CD14-positive monocyte (primary cell): ENCODE data around the gene TMEM53. TPM values are rescaled to one million over a fixed set of nuclear protein-coding genes. Genes with fewer than 3 reads are reported as not detected.

Experiments used
- DNase-seq, 3 donors: peaks; one replicate each; pipeline ENCODE4 v3.0.0-alpha.2; 2011 to 2022
- H2AFZ ChIP-seq: 2 replicates; pipeline ENCODE4 v1.6.0; 2012; ENCODE audit warnings: mild to moderate bottlenecking, low read depth, low read length, inconsistent platforms; ENCODE audit not compliant: insufficient read depth, poor library complexity, severe bottlenecking
- H3K27ac ChIP-seq, 2 donors: 1 replicate in 1 of 2; 2 replicates in 1 of 2; pipeline ENCODE4 v1.5.1; 2012 to 2013; ENCODE audit warnings: low read length in 2 of 2, control low read depth in 1 of 2, inconsistent platforms in 1 of 2, low read depth in 1 of 2, mild to moderate bottlenecking in 1 of 2
- H3K27me3 ChIP-seq, 2 donors: one replicate each; pipeline versions ENCODE4 v1.6.0 to v1.6.1; 2011 to 2013; ENCODE audit warnings: low read length in 2 of 2; ENCODE audit not compliant: control insufficient read depth in 2 of 2, insufficient read depth in 2 of 2
- H3K36me3 ChIP-seq, 2 donors: replicated peaks in 1 of 2; 1 replicate in 1 of 2; 2 replicates in 1 of 2; pipeline versions ENCODE4 v1.5.1 to v1.6.1; 2012 to 2013; ENCODE audit warnings: low read length in 2 of 2, control low read depth in 1 of 2, inconsistent platforms in 1 of 2, mild to moderate bottlenecking in 1 of 2; ENCODE audit not compliant: insufficient read depth in 2 of 2, control insufficient read depth in 1 of 2
- H3K4me1 ChIP-seq, 2 donors: 1 replicate in 1 of 2; 2 replicates in 1 of 2; pipeline versions ENCODE4 v1.5.1 to v1.6.1; 2012 to 2013; ENCODE audit warnings: low read length in 2 of 2, control low read depth in 1 of 2, inconsistent platforms in 1 of 2, mild to moderate bottlenecking in 1 of 2, moderate library complexity in 1 of 2; ENCODE audit not compliant: insufficient read depth in 2 of 2, control insufficient read depth in 1 of 2
- H3K4me2 ChIP-seq: replicated peaks from 2 replicates; pipeline ENCODE3; 2012; ENCODE audit warnings: low read length, moderate library complexity, mild to moderate bottlenecking; ENCODE audit not compliant: poor library complexity, severe bottlenecking; ENCODE audit errors: extremely low read depth
- H3K4me3 ChIP-seq, 3 experiments: fragments of 200-600 bp in 1 of 3; sonication (generic) in 1 of 3; replicated peaks in 1 of 3; 1 replicate in 2 of 3; 2 replicates in 1 of 3; pipeline ENCODE4 v1.5.1; 2011 to 2013; ENCODE audit warnings: low read length in 3 of 3, mild to moderate bottlenecking in 3 of 3, control low read depth in 2 of 3, low read depth in 2 of 3, inconsistent platforms in 1 of 3, moderate library complexity in 1 of 3
- H3K79me2 ChIP-seq: 2 replicates; pipeline ENCODE4 v1.6.0; 2012; ENCODE audit warnings: mild to moderate bottlenecking, control low read depth, inconsistent platforms, low read length, moderate library complexity; ENCODE audit not compliant: insufficient read depth
- H3K9ac ChIP-seq: 2 replicates; pipeline ENCODE4 v1.6.0; 2017; ENCODE audit warnings: low read length, mild to moderate bottlenecking; ENCODE audit not compliant: insufficient read depth, poor library complexity, severe bottlenecking
- H3K9me3 ChIP-seq, 2 donors: replicated peaks in 1 of 2; 1 replicate in 1 of 2; 2 replicates in 1 of 2; pipeline versions ENCODE4 v1.5.1 to v1.6.1; 2012 to 2013; ENCODE audit warnings: low read length in 2 of 2, control low read depth in 1 of 2; ENCODE audit not compliant: control insufficient read depth in 1 of 2, insufficient read depth in 1 of 2
- H4K20me1 ChIP-seq: 2 replicates; pipeline ENCODE4 v1.6.0; 2012; ENCODE audit warnings: mild to moderate bottlenecking, low read length, control low read depth, moderate library complexity; ENCODE audit not compliant: insufficient read depth
- H3K27ac Mint-ChIP-seq, 7 donors: one replicate each; pipeline ENCODE4 v1.8.0; 2020; ENCODE audit warnings: mild to moderate bottlenecking in 7 of 7, mixed read lengths in 7 of 7, moderate library complexity in 6 of 7, inconsistent platforms in 2 of 7
- H3K27me3 Mint-ChIP-seq, 3 donors: one replicate each; pipeline ENCODE4 v1.8.0; 2021 to 2022; ENCODE audit warnings: low read depth in 3 of 3, mild to moderate bottlenecking in 3 of 3, mixed read lengths in 3 of 3, moderate library complexity in 3 of 3, inconsistent platforms in 1 of 3
- H3K36me3 Mint-ChIP-seq, 2 donors: one replicate each; pipeline ENCODE4 v1.8.0; 2020; ENCODE audit warnings: mixed read lengths in 2 of 2, inconsistent platforms in 1 of 2, mild to moderate bottlenecking in 1 of 2
- H3K4me1 Mint-ChIP-seq: one replicate; pipeline ENCODE4 v1.8.0; 2020; ENCODE audit warnings: mild to moderate bottlenecking, mixed read lengths
- H3K4me3 Mint-ChIP-seq, 2 donors: one replicate each; pipeline ENCODE4 v1.8.0; 2020; ENCODE audit warnings: mild to moderate bottlenecking in 2 of 2, mixed read lengths in 2 of 2, moderate library complexity in 1 of 2
- H3K9me3 Mint-ChIP-seq, 7 donors: one replicate each; pipeline ENCODE4 v1.8.0; 2020 to 2022; ENCODE audit warnings: mixed read lengths in 7 of 7, mild to moderate bottlenecking in 6 of 7, moderate library complexity in 6 of 7, inconsistent platforms in 2 of 7
- CTCF ChIP-seq: fragments of 200-600 bp; IDR thresholded peaks from one replicate; pipeline ENCODE4 v1.8.0; 2022; ENCODE audit warnings: antibody characterized with exemption, mild to moderate bottlenecking
- WGBS: methylation state at CpG from one replicate; pipeline ENCODE4 v1.1.5; 2013; ENCODE audit warnings: missing lambda C conversion rate; ENCODE audit not compliant: insufficient coverage; 5-methylcytosine and 5-hydroxymethylcytosine counted together
- intact Hi-C, 2 donors: fragments of 100-400 bp; cut with micrococcal nuclease; formaldehyde crosslinking; loops; one replicate each; pipeline versions ENCODE4 v1.15.0 to v1.15.1; 2023
- polyA plus RNA-seq, 3 donors: library from polyadenylated mRNA; depleted of rRNA in 1 of 3; unstranded in 2 of 3; stranded (reverse) in 1 of 3; fragments of 300-500 nt in 2 of 3; fragments of >200 nt in 1 of 3; fragmentation: Illumina TruSeq in 2 of 3; gene quantifications; 1 replicate in 2 of 3; 2 replicates in 1 of 3; pipeline ENCODE4 v1.2.3, GENCODE V29; 2012 to 2021

TMEM53 gene
- polyA plus RNA-seq, 3 donors, result 4.8 to 8.8 (median 8.6) TPM

DNA sequence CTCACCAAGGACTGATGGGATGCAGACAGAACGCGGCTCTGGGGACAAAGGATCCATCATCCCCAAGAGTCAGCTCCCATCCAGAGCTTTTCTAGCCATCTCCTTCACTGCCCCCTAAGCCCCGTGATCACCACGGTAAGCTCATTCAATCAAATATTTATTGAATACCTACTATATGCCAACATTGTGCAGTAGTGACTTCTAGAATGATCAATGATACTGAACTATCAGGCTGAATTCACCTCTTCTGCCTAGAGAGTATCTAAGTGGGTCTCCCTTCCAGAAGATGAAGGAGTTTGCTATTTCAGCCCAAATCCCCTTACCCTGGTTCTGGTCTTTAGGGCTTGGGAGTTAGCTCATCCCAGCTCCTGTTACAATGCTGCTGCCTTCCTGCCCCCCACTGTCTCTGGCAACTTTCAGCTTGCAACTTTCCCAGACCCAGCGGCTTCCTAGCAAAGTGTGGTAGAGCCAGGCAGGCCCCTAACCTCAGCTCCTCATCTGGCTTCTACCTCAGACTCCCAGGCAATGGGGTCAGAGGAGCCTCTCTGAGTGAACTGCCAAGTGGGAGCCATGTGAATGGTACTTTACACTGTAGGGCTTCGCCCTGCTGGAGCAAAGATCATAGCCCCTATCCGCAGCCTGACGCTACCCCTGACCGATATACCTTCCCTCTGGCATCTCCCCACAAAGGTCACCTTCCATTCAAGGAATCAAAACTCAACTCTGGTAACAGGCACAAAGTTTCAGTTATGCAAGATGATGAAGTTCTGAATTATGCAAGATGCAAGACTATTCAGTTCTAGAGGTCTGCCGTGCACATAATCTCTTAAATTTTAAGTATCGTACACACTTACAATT lies 20.9 kb downstream of the TMEM53 start:
- Histone ChIP-seq H3K27ac (no peak overlapping the region), H3K9ac (no peak overlapping the region), H2AFZ (no peak overlapping the region), H3K9me3 (no peaks in the 10 kb centered on the region), H3K36me3 (peaks cover 35 to 50% of the 10 kb centered on the region in 2 donors), H3K4me1 (no peaks in the 10 kb centered on the region), H3K4me2 (no peak overlapping the region), H4K20me1 (peaks cover 34% of the 10 kb centered on the region), H3K4me3 (no peak overlapping the region), H3K27me3 (no peaks in the 10 kb centered on the region), H3K79me2 (no peaks in the 10 kb centered on the region)
- intact Hi-C loops, result loop anchor here (5.0 kb wide), 2 partner anchors 271 to 276 kb away; no protein-coding TSS in a partner anchor
- no peak overlapping the region for H3K27ac Mint-ChIP-seq
- no peak for DNase-seq
- peak; percentile 62 for TF ChIP-seq CTCF
- H3K9me3 Mint-ChIP-seq, result no peaks in the 10 kb centered on the region
- no peak overlapping the region for H3K4me3 Mint-ChIP-seq
- peaks cover 2% of the 10 kb centered on the region for H3K4me1 Mint-ChIP-seq
- peaks cover 53 to 55% of the 10 kb centered on the region in 2 donors for H3K36me3 Mint-ChIP-seq
- H3K27me3 Mint-ChIP-seq, result peaks cover 0 to 2% (median 0%) of the 10 kb centered on the region in 3 donors
- WGBS, result 35% methylated on average over 2 of the region's 11 CpGs

DNA sequence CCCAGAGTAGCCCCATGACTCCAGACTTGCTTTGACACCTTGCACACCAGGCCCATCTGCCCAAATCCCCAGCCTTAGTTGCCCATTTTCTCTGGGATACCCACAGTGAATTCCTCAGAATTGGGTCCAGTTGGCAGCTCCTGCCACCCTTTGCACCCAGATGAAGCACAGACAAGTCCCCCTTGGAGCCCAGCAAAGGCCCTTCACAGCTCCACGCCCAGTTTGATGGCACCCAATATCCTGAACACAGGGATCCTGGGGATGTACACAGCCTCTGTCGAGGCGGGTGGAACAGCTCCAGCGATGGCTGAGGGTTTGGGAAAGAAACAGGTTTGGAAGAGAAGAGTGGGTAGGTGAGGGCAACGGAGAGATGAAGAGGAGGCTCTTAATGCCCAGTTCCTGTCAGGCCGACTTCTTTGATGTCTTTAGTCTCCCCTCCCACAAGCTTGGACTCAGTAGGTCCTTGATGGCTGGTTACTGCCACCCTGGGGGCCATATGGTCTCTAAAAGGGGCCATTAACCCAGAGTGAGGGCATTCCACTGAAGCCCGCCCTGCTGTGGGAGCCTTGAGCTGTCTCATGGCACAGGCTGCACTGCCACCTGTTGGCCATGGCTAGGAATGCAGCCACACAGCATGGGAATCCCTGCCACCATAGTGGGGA lies 21.7 kb downstream of the TMEM53 start:
- peaks cover 42 to 58% of the 10 kb centered on the region in 2 donors for H3K36me3 ChIP-seq
- peaks cover 2% of the 10 kb centered on the region for H3K4me1 Mint-ChIP-seq
- H3K27me3 ChIP-seq, result no peaks in the 10 kb centered on the region
- H3K4me1 ChIP-seq, result no peaks in the 10 kb centered on the region
- no peaks in the 10 kb centered on the region for H3K79me2 ChIP-seq
- H3K27me3 Mint-ChIP-seq, result peaks cover 0 to 2% (median 0%) of the 10 kb centered on the region in 3 donors
- peak overlapping the region; percentile 5 to 59 for H3K27ac ChIP-seq
- H3K4me3 Mint-ChIP-seq, result no peak overlapping the region
- peaks cover 56% of the 10 kb centered on the region in 2 donors for H3K36me3 Mint-ChIP-seq
- H3K9ac ChIP-seq, result no peak overlapping the region
- intact Hi-C loops, result loop anchor here (5.0 kb wide), 2 partner anchors 270 to 275 kb away; no protein-coding TSS in a partner anchor
- H3K9me3 ChIP-seq, result no peaks in the 10 kb centered on the region
- TF ChIP-seq CTCF, result peak; percentile 95
- 66% methylated on average over 5 of the region's 7 CpGs for WGBS
- peak overlapping the region in 6 of 7 donors; percentile 33 to 82 (median 68) for H3K27ac Mint-ChIP-seq
- DNase-seq, result peak; percentile 52 to 64 (median 60)
- no peak overlapping the region for H3K4me2 ChIP-seq
- H4K20me1 ChIP-seq, result peaks cover 42% of the 10 kb centered on the region
- no peak overlapping the region for H2AFZ ChIP-seq
- no peaks in the 10 kb centered on the region for H3K9me3 Mint-ChIP-seq
- no peak overlapping the region for H3K4me3 ChIP-seq
